Non-pigmented ciliary epithelial cell (primary cell): ENCODE measurements around the gene CAMTA1.

Experiments used
- DNase-seq: peaks from one replicate; pipeline ENCODE4 v3.0.0-alpha.2; 2010; ENCODE audit warnings: low read depth

Gene CAMTA1

DNA sequence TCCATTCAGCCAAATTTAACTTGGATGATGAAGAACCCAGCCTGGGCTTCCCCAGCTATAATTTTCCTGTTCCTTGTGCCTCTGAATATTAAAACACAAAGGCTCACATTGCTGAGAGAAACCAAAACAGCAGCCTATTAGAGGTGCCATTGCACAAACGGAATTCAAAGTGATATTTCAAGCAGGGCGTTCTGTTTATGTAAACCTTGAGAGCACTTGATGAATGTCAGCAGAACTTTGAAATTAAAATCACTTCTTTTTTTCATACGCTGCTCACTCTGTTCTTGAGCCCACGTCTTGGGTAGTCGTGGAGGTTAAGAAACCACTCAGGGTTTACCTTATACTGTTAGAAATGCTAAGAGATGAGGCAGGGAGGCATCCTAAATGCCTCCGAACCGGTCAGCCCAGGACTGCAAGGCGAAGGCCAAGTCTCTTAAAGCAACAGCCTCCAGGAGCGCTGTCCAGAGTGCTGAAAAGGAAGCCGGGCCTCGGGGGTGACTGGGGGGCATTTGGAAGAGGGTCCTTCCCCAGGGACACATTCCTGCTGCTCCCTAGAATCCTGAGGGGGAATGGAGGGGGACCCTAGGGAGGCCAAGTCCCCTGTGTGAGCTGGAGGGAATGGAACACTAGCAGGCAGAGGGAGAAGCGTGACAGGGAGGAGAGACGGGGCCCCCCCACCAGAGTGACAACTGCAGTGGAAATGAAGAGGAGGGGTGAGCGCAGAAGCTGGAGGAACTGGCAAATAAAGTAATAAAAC, 831.0 kb downstream of the CAMTA1 start:
- no peak for DNase-seq

DNA sequence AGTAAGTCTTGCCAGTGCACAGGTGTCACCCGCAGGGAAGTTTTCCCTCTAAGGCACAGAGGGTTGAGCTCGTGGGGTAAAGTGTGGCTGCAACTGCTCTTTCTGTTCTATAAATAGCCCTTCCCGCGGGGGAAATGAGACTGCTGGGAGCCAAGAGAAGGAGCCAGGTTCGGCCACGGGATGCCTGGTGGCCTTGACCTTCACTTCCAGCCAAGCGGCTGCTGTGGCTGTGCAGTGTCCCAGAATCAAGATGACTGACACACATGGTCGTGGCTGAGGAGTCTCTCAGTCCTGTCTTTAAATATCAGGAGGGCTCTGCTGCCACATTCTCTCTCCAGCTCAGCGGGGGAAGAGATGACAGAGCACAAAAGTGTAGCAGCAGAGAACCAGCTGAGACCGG, 831.7 kb downstream of the CAMTA1 start:
- no peak for DNase-seq

DNA sequence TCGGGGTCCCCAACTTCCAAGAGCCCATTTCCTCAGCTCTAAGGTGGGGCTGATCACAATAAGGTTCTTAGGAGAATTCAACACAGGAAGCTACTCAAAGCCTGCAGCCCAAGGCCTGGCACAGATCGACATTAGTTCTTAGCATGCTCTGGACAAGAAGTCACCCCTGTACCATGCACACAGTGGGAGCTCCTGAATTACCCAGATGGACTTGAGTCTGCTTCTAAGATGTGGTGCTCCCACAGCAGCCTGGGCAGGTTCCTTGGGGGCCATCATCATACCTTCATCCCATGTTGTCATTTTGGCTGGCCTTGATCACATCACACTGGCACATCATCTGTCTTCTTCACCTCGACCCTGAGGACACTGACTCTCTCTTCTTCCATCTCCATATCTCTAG, 832.6 kb downstream of the CAMTA1 start:
- no peak for DNase-seq

DNA sequence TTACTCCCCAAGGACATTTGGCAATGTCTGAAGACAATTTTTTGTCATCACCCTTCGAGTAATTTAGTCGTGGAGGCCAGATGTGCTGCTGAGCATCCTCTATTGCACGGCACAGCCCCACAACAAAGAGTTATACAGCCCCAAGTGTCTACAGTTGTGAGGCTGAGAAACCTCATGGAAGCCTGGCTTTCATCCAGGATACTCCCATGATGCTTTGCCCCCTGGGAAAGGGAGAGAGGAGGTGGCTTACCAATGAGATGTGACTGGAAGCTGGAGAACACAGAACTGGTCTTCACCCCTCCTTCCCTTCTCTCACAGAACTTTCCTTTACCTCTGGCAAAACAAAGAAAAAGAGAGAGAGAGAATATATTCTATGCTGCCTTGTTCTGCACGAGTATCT, 834.9 kb downstream of the CAMTA1 start:
- no peak for DNase-seq

DNA sequence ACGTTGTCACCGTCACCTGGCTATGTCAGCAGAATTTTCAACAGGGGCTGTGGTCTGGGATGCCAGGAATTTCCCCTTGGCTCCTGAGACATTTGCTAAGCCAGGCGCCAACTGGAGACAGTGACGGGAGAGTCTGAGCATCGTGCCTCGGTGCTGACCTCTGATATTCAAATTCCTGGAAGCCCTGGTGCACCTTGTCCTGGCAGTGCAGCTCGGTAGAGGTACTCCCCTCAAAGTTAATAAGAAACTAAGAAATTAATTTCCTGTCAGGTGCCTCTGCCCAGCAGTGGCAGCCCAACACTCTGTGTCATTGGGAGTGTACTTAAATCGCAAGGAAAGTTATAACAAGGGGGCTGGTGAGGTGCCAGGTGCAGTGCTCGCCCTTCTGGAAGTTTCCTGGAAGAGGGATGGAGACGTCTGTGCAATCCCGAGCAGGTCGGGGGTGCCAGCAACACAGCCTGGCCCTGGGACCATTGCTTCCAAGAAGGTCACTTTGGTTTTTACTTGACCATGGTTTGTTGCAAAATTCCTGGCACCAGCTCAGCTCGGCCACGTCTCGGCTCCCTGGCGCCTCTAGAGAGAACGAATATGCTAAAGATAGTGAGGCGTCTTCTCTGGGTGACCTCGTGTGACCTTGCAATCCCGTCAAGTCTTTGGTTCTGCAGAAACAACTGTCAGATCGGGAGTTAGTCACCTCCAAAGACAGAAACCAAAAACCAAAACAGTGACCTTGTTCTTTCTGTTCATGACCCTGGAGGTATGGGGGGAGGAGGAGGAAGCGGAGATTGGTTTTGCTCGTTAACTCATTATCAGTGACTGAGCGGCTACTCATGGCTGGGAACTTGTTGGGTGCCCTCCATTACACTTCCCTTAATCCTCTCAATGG, 836.3 kb downstream of the CAMTA1 start:
- no peak for DNase-seq

DNA sequence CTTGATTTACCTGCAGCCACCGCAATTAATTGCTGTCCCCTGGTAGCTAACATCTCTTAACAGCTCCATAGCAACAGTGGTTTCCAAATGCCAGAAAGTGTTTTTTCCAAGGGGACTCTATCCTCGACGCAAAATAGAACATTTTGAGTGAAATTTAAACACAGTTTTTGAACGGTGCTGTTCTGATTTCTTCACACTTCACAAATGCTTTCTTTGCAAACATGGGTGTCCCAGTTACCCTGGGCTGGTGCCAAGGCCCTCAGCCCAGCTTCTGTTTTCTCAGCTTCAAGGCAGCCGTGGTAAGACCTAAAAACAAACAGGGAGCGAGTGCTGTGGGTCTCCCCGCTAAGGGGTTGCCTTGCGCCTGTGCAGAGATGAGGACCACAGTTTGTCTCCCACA, 838.6 kb downstream of the CAMTA1 start:
- DNase-seq, result no peak

DNA sequence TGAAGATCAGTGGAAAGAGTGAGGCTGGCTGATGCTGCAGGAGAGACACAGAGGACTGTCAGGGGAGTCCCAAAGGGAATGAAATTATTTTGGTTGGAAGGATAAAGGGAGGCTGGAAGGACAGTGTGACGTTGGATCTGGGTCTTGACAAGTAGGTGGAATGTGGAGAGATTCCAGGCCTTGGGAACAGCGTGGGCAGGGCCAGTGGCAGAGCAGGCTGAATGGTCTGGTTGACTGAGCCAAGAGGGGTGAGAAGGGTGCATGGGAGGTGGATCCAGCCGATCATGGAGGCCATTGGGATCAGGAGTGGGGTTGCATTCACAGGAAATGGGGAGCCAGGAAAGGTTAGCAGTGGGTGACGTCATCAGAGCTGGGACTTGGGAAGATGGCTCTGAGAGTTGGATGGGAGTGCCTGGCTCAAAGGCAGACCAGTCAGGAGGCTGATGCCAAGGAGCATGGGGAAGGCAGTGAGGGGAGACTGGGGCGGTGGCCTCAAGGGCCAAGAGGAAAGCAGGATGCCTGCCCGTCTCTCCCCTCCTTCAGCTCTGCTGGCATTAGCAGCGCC, 839.6 kb downstream of the CAMTA1 start:
- DNase-seq, result no peak

DNA sequence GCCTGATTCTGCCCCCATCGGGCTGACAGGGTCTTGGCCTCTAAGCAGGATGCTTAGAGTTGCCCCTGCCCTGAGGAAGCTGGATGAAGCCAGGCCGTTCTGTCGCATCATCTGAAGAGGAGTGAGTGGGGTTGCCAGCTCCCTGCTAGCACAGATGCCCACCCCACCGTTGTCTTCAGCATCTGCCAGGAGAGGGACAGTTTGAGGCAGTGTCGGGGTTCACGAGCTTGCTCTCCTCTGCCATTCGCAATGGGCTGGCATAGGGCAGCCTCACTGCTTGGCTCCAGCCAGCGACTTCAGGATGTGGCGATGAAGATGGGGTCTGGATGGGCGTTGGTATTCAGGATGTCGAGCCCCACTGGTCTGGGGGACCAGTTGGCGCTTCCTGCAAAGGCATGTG, 840.1 kb downstream of the CAMTA1 start:
- no peak for DNase-seq

DNA sequence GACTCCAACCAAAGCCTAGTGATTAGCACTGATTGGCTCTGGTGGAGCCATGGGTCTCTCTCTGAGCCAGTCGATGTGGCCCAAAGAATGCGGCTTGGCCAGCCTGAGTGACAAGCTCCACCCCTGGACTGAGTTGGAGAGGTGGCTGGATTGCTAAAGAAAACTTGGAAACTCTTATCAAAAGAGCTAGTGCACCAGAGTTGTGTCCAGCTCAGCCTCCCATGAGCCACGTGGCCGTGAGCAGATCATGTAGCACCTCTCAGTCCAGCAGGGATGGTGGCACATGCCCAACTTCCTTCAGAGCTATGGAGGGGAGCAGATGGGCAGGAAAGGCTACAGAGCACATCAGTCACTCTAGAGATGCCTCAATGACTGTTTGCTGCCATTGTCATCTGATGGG, 843.0 kb downstream of the CAMTA1 start:
- no peak for DNase-seq

DNA sequence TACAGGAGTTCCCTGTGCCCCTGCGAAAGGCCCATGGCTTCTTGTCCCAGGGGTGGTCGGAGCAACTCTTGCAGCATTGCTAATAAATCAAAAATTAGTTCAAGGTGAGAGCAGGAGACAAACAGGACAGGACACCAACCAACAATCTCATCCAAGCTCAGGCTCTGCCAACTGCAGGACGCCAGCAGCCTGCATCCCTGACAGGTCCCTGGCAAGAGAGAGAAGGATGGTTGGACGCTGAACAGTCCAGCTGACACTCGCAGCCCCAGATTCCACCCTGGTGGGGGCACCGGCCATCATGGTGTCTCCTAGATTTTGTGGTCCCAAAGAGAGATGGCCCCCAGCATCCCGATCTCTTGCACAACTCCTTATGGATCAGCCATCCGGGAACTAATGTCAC, 843.8 kb downstream of the CAMTA1 start:
- DNase-seq, result no peak

DNA sequence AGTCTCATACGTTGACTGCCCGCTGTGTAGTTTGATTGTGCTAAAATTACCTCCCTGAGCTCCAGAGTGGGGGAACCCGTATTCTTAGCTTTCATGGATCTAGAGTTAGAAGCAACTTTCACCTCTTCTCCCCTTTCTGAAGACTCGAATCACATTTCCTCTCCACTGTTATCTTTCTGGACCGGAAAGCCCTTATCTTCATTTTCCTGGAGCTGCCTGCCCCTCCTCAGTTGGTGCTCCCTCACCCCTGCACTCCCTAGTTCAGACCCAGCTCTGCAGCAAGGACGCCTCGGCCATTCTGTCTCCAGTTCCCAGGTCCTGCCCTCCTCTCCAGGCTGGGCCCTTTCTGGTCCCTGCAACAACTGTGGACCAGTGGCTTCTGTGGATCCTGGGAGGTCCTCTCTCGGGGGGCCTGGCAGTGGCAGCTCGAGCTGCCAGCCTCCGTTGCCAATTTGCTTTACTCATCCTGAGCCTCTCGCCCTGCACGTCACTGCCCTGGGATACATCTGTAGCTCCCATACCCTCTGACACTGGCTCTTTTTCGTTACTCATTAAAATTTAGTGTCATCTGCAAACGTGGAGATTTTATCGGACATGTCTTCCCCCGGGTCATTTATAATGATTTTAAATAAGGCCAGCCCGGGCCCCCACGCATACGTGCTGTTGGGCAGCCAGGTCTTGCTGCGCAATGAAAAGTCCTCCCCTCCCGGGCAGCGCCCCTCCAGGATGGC, 844.4 kb downstream of the CAMTA1 start:
- no peak for DNase-seq

DNA sequence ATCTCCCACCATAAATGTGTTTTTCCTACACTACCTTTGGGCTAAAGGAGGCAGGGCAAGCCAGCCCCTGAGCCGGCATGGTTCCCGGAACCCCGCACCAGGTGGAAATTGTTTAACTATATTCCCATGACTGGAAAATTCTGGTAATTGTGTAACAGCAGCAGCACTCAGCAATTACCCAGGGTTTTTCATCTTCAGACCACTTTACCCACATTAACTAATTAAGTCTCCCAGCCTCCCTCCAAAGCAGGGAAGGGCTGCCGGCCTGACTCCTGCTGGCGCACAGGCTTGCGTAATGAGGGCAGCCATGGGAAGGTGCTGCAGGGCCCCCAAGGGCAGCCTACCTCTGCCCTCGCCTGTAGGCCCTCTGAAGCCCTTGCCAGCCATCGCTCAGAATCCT, 845.1 kb downstream of the CAMTA1 start:
- no peak for DNase-seq

DNA sequence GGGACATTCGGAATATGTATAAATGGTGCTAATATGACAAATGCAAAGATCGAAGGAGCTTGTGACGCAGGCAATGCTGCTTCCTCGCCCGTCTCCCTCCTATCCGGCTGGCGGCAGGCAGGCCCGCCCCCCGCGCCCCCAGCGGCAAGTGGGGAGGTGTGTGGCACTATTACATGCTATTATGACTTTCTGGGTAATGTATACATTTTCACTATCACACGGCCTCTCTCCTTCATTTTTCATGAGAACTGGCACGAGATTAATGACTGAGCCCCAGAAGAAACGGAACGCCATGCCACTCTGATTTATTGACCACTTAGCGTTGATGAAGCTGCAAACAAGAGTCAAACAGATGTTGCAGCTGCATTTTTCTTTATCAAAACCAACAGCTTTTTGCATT, 846.9 kb downstream of the CAMTA1 start:
- DNase-seq, result no peak

DNA sequence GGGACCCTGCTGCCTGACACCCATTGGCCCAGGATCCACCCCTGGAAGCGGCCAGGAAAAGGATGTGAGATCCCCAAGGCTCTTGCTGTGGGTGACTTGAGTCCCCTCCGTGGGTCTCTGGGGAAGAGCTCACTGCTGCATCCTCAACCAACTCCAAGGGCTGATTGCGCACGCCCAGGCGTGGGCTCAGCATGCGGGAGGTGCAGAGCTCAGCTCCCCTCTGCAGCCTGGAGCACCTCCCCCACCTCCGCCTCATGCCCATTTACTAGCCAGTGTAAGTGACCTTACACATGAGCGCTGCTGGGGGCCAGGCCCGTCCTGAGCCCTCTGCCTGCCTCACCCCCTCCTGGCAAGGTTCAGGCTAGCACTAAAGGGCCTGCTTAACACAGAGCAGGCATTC, 847.4 kb downstream of the CAMTA1 start:
- no peak for DNase-seq

DNA sequence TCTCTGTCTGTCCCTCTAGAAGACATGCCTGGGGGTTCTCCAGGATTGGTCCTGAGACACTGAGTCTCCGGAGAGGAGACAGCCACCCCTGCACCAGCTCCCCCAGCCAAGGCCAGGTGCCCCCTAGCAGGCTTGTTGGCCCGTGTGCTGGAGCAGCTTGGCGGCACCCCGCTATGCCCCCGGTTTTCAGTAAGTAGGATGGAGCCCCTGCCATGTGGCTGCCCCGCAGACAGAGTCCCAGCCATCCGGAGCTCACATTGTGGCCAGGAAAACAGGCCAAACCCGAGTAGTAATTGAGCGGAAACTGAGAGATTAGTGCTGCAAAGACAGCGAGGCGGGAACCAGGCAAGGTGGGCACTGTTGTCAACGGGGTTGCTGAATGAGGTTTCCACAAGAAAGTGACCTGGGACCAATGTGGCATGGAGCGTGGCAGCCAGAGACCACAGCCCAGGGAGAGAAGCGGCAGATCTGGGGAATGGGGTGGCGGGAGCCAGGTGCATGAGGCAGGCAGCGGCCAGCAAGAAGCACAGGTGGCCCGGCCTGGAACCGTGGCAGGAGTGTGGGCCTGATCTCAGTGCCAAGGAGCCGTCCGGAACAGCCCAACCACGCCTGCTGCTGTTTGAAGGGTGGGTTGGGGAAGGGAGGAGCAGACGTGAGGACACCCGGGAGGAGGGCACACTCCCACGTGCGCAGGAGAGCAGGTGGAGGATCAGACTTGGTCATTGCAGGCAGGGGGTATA, 848.4 kb downstream of the CAMTA1 start:
- DNase-seq, result no peak

DNA sequence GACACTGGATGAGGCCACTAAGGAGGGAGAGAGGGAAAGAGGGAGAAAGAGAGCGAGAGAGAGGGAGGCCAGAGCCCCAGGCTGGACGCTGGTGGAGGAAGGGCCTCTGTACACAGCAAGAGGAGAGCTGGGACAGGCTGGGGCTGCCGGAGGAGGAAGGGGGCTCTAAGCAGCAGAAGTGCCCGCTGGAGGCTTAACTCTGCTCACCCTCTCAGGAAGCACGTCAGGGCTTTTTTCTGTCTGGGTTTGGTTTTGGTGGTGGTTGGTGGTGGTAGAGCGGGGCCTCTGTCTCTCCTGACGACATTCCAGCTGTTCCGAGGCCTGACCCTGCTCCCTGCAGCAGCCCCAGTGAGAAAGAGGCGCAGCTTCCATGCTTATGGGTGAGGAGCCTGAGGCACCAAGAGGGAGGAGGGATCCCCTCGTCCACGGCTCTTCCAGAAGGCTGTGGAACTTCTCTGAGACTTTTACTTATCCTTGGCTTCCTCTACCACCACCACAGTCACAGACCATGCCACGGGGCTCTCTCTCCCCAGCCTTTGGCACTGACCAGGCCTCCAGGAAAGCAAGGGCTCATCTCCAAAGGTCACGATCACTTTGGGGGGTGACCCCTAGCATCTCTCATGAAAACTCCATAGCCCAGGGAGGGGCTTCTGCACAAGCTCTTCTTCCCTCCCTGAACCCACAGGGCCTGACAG, 849.4 kb downstream of the CAMTA1 start:
- DNase-seq, result no peak

DNA sequence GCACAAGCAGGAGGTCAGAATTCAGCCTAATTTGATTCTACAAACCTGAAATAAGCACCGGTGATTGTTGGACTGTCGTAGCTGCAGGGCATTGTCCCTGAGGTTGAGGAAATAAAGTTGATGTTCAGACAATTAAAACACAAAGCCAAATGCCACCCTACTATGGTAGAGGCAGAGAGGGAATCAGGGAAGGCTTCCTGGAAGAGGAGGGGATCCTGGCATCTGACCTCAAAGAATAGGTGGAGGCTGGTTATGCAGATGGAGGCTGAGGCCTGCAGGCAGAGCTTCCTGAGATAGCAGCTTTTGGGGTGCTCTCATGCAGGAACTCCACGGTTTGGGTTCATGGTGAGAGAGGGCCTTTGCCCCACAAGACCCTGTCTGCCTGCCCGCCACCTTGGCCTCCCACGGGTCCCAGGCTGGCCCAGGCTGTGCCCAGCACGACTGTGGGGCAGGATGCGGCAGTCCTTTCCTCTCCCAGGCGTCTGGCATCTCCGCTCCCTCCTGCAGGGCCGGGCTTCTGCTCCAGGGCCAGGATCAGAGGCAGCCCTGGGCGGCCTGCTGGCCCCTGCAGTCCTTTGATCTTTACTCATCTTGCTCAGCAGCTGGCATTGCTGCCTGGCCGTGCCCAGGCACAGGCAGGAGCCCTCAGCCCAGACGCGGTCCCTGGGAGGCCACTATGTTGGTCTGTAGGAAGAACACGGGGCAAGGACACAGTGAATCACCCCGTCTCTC, 851.7 kb downstream of the CAMTA1 start:
- DNase-seq, result no peak

DNA sequence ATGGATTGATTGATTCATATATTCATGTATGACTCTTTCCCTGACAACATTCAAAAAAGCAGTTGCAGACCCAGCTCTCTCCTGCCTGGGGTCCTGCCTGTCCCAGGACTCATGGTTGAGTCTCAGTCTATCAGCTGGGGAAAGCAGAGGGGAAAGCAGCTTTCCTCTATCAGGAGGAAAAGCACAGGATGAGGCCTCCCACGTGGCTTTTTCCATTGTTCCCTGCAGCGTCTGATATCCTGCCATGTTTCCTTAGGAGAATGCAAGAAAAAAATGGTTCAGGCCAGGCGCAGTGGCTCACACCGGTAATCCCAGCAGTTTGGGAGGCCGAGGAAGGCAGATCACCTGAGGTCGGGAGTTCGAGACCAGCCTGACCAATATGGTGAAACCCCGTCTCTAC, 852.8 kb downstream of the CAMTA1 start:
- no peak for DNase-seq

DNA sequence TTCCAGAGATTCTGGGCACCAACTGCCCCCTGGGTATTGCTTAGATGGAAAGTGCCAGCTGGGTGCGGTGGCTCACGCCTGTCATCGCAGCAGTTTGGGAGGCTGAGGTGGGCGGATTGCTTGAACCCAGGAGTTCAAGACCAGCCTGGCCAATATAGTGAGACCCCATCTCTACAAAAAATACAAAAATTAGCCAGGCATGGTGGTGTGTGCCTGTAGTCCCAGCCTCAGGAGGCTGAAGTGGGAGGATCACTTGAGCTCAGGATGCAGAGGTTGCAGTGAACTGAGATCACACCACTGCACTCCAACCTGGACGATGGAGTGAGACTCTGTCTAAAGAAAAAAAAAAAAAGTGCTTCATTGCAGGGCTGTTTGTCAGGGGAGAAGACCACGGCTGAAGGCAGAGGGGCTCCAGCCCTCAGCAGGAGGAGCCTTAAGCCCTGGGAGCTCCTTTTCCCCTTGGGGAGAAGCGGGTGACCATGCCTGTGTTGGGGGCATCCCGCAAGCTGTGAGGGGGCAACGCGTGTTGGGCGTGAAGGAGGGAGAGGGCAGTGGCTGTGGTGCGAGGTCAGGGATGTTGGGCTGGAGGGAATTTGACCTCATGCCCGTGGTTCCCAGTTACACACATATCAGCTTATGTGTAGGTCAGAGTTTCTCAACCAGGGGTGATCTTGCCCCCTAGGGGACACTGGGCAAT, 854.3 kb downstream of the CAMTA1 start:
- no peak for DNase-seq

DNA sequence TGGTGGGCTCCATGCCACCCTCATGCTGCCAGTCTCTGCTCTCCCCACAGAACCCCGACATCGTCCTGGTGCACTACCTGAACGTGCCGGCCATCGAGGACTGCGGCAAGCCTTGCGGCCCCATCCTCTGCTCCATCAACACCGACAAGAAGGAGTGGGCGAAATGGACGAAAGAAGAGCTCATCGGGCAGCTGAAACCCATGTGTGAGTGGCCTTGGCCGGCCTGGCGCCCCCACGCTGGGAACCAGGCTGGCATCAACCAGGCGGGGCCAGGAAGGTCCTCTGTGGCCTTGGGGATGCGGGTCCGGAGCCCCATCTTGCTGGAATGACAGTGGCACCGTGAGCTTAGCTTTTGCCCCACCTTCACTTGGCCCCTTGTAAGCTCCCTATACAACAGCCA, 855.1 kb downstream of the CAMTA1 start:
- no peak for DNase-seq
